LNCaP clone FGC (cell line): ENCODE measurements around the gene GNPTAB.

Experiments
- DNase-seq: peaks from one replicate; pipeline ENCODE4 v3.0.0-alpha.2; 2011; ENCODE audit warnings: low read depth
- H3K4me3 ChIP-seq: 2 replicates; pipeline ENCODE4 v1.5.1; 2011; ENCODE audit warnings: mild to moderate bottlenecking, low read depth, low read length, control low read depth
- TF ChIP-seq, protein P1 (sequence below): IDR thresholded peaks from 2 replicates; pipeline ENCODE4 v1.5.1; 2012; ENCODE audit warnings: mild to moderate bottlenecking; ENCODE audit not compliant: control insufficient read depth, insufficient read depth; ENCODE audit errors: extremely low read depth

Gene GNPTAB

DNA sequence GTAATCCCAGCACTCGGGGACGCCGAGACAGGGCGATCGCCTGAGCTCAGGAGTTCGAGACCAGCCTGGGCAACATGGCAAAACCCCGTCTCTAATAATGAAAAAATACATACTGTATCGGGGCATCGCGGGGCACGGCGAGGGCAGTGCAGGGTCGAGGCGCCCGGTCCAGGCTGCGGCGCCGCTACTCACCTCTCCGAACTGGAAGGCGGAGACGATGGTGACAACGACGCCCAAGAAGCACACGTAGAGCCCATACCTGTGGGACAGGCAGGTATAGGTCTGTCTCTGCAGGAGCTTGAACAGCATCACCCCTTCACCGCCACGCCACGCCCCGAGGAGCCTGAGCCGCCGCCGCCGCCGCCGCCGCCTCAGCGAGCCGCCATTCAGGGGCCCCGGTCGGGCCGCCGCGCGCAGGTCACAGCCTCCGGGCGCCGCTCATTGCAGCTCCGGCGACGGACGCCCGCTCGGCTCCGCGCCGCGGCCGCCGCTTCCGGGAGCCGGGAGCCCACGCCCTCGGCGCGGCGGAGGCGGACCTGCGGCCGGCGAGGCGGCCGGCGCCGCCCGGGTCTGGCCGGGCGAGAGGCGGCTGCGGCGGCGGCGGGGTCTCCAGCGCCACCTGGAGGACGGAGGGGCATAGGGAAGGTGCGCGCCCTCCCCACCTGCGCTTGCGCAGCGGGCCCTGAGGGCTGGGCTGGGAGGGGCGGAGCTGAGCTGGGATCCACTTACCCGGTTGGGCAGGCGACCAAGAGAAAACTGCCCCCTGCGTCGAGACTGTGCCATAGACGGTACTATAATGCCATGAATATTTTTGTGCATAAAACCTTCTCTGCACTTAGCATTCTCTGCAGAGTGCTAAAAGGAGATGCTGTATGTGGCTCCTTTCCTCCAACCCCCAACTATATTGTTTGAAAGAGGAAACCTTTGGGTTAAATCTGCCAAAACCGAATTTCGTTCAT, at the start of gene GNPTAB:
TSS of gene GNPTAB (minus strand) at position 593 of the 959 bp plus-strand sequence. CDS start at position 309, 284 bp downstream.
- TF ChIP-seq, protein P1, sequence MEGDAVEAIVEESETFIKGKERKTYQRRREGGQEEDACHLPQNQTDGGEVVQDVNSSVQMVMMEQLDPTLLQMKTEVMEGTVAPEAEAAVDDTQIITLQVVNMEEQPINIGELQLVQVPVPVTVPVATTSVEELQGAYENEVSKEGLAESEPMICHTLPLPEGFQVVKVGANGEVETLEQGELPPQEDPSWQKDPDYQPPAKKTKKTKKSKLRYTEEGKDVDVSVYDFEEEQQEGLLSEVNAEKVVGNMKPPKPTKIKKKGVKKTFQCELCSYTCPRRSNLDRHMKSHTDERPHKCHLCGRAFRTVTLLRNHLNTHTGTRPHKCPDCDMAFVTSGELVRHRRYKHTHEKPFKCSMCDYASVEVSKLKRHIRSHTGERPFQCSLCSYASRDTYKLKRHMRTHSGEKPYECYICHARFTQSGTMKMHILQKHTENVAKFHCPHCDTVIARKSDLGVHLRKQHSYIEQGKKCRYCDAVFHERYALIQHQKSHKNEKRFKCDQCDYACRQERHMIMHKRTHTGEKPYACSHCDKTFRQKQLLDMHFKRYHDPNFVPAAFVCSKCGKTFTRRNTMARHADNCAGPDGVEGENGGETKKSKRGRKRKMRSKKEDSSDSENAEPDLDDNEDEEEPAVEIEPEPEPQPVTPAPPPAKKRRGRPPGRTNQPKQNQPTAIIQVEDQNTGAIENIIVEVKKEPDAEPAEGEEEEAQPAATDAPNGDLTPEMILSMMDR: peak; percentile 93
- H3K4me3 ChIP-seq: peak within 1 kb of the TSS; percentile 82
- peak; percentile 70 for DNase-seq

GRCh38 chr12:101878243-101878821, 47.6 kb upstream of the GNPTAB start:
- peak overlapping the region; percentile 74 for H3K4me3 ChIP-seq
- TF ChIP-seq, protein P1: no peak
- no peak for DNase-seq

DNA sequence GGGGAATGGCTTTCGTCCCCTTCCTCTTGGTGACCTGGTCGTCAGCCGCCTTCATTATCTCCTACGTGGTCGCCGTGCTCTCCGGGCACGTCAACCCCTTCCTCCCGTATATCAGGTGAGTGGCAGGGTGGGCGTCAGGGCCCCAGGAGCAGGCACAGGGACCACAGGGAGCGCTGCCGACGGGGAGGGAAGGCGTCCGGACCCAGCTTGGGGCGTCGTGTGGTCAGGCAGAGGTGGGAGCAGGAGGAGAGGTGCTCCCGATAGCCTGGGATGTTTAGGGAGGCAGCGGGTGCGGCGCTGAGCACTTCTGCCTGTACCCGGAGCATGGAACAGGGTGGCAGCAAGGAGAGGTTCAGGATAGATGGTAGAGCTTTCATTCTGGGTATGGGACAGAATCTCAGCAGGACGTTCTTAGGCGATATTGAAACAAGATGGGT, 47.1 kb upstream of the GNPTAB start:
- TF ChIP-seq, protein P1: no peak
- DNase-seq: no peak
- peak overlapping the region; percentile 74 for H3K4me3 ChIP-seq

GRCh38 chr12:101876861-101877805, 46.4 kb upstream of the GNPTAB start, which contains the start of gene DRAM1:
DRAM1 (plus strand) TSS chr12:101877580; CDS start chr12:101877790, 210 bp downstream.
- TF ChIP-seq, protein P1: peak; percentile 28; the same call in 1 of the 2 replicates
- peak; percentile 62 for DNase-seq
- H3K4me3 ChIP-seq: peak within 1 kb of the TSS; percentile 74

DNA sequence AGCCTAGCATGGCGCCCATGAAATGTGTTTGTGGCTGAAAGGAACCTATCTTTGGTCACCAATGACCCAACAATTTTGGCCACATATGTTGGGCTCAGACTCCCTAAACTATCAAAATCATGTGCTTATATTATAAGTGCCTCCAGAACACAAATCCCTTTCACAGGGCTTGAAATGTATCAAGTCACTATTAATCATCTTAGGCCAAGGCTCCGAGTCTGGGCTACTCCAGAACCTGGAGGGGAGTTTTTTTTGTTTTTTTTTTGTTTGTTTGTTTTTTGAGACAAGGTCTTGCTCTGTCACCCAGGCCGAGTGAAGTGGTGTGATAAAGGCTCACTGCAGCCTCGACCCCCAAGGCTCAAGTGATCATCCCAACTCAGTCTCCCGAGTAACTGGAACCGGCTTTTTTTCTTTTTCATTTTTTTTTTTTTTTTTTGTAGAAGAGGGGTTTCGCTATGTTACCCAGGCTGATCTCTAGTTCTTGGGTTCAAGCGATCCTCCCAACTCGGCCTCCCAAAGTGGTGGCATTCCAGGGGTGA, 45.6 kb upstream of the GNPTAB start:
- TF ChIP-seq, protein P1: no peak
- peak overlapping the region; percentile 74 for H3K4me3 ChIP-seq
- no peak for DNase-seq

GRCh38 chr12:101875162-101875561, 44.4 kb upstream of the GNPTAB start:
- TF ChIP-seq, protein P1: no peak
- no peak overlapping the region for H3K4me3 ChIP-seq
- DNase-seq: no peak
